ENCODE results near the gene IWS1.

IWS1 gene

DNA sequence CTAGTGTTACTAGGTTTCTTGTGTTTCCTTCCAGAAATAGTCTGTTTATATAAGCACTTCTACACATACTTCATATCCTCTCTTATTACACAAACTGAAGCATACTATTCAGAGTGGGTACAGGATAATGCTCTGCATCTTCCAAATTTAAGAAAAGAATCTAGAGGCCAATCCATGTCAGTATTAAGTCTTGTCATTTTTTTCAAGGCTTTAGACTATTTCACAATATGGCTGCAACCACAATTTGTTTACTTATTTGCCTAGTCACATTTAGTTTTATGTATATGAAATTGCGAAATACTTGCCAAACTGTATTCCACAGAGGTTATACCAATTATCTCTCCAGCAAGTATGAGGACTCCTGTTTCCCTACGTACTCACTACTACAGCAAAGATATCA lies 27.9 kb downstream of the IWS1 start:
- DNase-seq (ENCODE audit: low read depth in 2 of 2) = no peak

- DNase-seq (ENCODE audit: low read depth in 2 of 2) = no peak
Measured at GRCh38 chr2:127490283-127490682, 36.0 kb downstream of the IWS1 start.

- no peak for DNase-seq (ENCODE audit: low read depth in 2 of 2)
Measured at GRCh38 chr2:127486247-127487058, 39.8 kb downstream of the IWS1 start.

DNA sequence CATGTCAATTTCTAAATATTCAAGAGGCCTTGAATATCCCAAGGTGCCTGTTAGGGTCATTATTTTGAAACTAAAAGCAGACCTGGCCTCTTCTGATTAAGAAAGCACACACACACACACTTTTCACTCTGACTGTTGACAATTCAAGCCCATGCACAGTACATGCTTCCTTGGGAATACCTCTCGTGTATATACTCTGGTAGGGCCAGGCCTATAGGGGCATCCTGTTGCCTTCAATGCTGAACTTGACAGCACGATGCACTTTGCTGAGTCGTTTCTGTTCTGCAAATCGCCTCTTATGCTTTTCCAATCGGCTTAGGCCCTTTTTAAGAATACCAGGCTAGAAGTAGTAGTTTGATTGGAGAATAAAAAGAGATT lies 40.6 kb downstream of the IWS1 start:
- no peak for DNase-seq (ENCODE audit: low read depth in 2 of 2)

DNA sequence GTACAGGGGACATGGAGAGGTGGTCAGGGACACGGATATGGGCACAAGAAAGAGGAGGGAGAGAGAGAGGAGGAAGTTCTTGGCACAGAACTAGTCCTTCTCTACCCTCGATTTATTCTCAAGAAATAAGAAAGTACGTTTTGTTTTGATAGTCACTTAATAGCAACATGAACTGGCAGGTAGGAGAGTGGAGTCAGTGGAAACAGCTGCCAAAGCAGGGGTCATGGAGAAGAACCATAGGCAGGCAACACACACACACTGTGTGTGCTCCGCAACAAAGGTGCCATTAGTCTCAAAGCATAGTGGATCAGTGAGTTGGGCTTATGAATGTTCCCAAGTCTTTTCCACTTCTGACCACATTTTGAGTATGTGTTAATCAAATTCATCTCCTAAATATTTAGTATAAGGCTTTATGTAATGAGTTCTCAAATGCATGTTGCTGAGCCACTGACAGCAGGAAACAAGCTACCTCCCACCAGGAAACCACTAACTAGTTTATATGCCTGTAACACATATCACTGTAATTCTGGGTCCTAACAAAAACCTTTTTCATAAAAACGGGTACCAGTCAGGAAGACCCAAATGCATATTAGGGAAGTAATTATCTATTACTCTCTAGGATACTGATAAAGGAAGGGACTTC lies 41.1 kb downstream of the IWS1 start:
- no peak for DNase-seq (ENCODE audit: low read depth in 2 of 2)

- no peak for DNase-seq (ENCODE audit: low read depth in 2 of 2)
Measured at GRCh38 chr2:127482031-127482430, 44.3 kb downstream of the IWS1 start.

DNA sequence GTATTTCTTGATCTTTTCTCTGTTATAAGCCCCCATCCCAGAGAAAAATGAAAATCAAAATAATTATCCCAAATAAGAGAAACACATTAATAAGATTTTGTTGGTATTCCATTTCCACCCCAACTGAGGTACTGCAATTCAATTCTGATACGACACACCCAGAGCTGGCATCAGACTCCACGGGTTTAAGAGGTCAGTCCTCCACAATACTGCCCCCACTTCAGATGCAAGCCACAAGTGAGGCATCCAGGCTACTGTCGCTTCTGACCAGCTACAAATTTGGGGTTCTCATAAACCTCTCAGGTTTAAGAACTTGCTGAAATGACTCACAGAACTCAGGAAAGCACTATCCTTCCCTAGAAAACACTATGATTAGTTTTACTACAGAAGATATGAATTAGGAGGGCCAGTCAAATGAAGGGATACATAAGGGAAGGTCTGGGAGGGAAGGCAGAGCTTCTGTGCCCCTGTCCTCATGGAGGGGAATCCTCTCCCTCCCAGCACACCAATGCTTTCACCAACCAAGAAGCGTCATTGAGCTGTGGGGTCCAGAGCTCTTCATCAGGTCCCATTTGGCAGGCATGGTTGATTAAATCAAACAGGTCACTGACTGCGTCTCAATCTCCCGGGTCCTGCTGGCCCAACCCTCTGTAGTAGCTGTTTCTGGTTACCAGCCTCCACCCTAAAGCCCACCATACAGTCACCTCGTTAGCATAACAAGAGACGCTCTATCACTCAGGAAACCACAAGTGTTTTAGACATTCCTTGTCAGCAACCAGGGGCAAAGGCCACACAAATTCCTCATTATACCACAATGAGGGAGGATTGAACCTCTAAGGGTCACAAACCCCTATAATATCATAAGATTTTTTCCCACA lies 46.2 kb downstream of the IWS1 start:
- no peak for DNase-seq (ENCODE audit: low read depth in 2 of 2)

DNA sequence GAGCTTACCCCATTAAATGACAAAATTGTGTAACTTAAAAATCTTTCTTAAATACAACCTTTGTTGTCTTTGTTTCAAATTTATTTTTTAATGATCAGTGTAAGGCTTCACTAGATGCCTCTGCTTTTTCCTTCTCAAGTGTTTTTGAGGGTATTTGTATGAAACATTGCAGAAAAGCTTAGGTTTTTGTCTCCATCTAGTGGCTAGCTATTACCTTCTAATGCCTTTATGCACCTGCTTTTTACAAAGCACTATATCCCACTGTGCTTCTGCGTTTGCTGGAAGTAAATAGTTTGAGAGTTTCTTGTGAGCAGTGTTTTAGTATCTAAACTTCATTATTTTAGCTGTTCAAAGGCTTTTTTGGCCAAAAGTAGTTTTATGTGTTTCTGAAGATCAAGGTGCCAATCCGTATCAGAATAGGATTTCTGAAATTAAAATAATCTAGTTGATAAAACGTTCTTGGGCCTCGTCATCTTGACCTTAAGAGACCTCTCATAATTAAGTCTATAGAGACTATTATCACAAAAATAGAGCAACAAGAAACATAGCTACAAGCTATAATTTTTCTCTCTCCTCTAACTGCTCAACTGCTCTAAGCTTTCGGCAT lies 47.0 kb downstream of the IWS1 start:
- DNase-seq (ENCODE audit: low read depth in 2 of 2) = no peak

GRCh38 chr2:127475788-127476187 lies 50.5 kb downstream of the IWS1 start:
- no peak for DNase-seq (ENCODE audit: low read depth in 2 of 2)

DNA sequence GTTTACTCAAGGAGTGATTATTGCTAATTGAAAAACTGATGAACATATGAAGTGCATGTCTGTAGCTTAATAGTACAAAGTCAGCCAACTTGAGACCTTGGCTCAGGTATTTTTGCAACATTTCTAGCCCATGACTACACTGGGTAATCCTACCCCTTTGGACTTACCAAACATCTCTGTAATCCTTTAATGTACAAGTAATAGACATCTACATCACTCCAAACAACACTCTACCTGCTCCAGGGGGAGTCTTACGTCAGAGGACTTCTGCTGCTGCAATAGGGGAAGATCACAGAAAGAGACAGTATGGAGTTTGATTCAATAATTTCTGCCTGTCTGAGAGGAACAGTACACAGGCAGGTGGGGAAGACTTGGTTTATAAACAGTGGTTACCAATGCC lies 54.0 kb downstream of the IWS1 start:
- no peak for DNase-seq (ENCODE audit: low read depth in 2 of 2)

- DNase-seq (ENCODE audit: low read depth in 2 of 2) = no peak
Measured at GRCh38 chr2:127471286-127471988, 54.9 kb downstream of the IWS1 start.

GRCh38 chr2:127469974-127470373 lies 56.3 kb downstream of the IWS1 start:
- DNase-seq (ENCODE audit: low read depth in 2 of 2) = no peak

DNA sequence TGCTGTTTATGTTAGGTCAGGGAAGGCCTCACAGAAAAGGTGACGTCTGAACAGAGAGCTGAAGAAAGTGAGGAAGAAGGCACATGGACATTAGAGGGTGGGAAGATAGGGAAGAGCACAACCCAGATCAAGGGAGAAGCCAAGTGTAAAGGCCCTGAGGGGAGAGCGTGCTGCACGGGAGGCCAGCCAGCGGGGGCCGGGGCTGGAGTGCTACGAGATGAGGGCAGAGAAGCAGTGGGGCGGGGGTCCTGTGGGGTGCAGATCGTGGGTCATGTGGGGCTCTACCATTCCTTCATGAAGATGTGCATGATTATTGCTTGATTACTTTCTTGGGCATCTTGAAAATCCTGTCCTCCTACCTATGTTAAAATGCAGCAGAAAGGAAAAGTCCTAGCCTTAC lies 57.2 kb downstream of the IWS1 start:
- DNase-seq (ENCODE audit: low read depth in 2 of 2) = no peak

GRCh38 chr2:127465258-127465657 lies 61.0 kb downstream of the IWS1 start:
- no peak for DNase-seq (ENCODE audit: low read depth in 2 of 2)

DNA sequence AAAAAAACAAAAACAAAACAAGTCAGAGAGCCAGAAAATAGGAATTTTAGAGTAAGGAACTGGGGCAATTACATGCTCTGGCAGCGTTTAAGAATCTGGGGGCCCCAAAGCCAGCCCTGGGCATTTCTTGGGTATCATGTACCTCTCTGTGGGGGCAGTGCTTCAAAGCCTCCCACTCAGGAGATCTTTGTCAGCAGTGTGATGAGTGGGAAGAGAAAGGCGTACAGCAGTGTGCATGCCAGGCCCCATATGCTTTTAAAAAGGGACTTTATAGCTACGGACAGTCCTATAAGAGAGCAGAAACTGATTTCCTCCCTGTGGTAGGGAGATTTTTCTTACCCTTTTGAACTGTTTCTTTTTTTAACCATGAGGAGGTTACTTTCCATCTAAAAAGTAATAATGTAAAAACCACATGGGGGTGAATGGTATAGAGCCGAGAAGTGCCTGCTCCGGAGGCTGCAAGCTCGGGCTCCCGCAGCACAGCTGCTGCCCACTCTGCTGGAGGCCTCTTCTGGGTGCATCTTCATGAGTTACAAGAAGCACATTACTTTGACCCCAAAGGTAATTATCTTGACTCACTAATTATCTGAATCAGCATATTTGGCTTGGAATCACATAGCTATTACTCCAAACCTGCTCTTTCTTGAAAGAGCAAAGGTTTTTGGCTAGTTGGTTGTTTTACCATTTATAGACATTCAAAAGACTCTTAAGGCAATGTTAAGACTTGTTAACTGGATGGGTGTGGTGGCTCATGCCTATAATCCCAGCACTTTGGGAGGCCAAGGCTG lies 61.6 kb downstream of the IWS1 start:
- peak in 1 of 2 donors; percentile 6 for DNase-seq (ENCODE audit: low read depth in 2 of 2)

GRCh38 chr2:127463155-127463991 lies 62.9 kb downstream of the IWS1 start:
- no peak for DNase-seq (ENCODE audit: low read depth in 2 of 2)

DNA sequence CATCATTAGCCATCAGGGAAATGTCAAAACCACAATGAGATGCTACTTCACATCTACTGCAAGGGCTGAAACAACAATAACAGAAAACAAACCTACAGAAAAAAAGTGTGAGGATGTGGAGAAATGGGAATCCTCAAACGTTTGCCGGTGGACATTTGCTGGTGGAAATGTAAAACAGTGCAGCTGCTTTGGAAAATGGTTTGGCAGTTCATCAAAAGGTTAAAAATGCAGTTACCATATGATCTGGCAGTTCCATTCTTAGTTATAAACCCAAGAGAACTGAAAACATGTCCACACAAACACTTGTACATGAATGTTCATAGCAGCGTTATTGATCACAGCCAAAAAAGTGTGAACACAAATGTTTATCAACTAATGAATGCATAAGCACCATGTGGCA lies 63.8 kb downstream of the IWS1 start:
- DNase-seq (ENCODE audit: low read depth in 2 of 2) = no peak

DNA sequence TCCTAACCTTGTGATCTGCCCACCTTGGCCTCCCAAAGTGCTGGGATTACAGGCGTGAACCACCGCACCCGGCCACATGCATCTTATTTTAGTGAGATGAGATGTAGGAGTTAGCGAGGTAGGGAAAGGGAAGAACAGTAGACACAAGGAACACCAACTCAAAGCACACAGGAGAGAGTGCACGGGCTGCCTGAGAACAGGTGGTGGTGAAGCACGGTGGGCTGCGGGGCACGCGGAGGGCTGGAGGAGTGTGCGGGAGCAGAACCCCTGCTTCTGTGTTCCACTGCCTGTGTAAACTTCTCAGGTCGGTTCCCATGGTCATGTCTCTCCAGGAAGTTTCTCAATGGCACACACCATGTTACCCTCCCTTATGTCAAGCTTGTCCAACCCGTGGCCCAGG lies 69.3 kb downstream of the IWS1 start:
- no peak for DNase-seq (ENCODE audit: low read depth in 2 of 2)

GRCh38 chr2:127455566-127456493 lies 70.5 kb downstream of the IWS1 start:
- no peak for DNase-seq (ENCODE audit: low read depth in 2 of 2)

All from stimulated activated CD4-positive, alpha-beta T cell treated with anti-CD3 and anti-CD28 coated beads, Interleukin-1b, Interleukin-23, amount 100 ng/mL, for 4 hours (primary cell).